ENCODE measurements around the gene FOSB. TPM values are rescaled to one million over a fixed set of nuclear protein-coding genes. Genes with fewer than 3 reads are reported as not detected.

Gene FOSB
- total and polyA plus RNA-seq, 2 experiments from 2014 or later: 0.55 to 1.9 TPM

GRCh38 chr19:45419895-45420294 is 47.9 kb upstream of the FOSB start (continued):
- TF ChIP-seq, protein P1, sequence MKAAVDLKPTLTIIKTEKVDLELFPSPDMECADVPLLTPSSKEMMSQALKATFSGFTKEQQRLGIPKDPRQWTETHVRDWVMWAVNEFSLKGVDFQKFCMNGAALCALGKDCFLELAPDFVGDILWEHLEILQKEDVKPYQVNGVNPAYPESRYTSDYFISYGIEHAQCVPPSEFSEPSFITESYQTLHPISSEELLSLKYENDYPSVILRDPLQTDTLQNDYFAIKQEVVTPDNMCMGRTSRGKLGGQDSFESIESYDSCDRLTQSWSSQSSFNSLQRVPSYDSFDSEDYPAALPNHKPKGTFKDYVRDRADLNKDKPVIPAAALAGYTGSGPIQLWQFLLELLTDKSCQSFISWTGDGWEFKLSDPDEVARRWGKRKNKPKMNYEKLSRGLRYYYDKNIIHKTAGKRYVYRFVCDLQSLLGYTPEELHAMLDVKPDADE (IDR thresholded peaks at IDR 0.05): no peak
- TF ChIP-seq JUNB (IDR thresholded peaks at IDR 0.05; ENCODE audit: unreplicated experiment) (no peak), POLR2AphosphoS5 (IDR thresholded peaks at IDR 0.05; ENCODE audit: low read depth) (no peak)

DNA sequence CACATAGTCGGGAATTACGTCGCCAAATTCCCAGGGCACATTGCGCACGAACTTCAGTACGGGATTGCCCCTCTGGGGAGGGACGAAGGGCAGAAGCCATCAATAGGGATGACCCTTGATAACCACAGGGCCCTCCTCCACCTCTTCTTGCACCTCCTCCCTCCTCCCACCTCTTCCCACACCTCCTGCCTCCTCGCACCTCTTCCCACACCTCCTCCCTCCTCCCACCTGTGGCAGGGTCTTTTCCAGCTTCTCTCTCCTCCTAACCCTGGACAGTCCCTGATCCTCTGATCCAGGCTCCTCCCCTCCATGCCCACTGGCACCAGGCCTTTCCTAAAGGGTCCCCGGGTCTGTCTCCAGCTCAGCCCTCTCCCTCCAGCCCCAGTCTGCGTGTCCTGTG is 47.4 kb upstream of the FOSB start:
- peaks cover 9% of the 10 kb centered on the region; the same call in 1 of the 2 replicates for H3F3A ChIP-seq (replicated peaks; ENCODE audit: low read depth)
- Mint-ChIP-seq H3K36me3 (ENCODE audit: low read depth) (peaks cover 33% of the 10 kb centered on the region), H3K27me3 (ENCODE audit: insufficient read depth, low read depth, poor library complexity) (peaks cover 13% of the 10 kb centered on the region), H3K27ac (no peak overlapping the region), H3K4me1 (peaks cover 19% of the 10 kb centered on the region), H3K9me3 (no peaks in the 10 kb centered on the region; the same call in 2 of the 3 replicates), H3K4me3 (no peak overlapping the region)
- no peak overlapping the region for H3K4me3 ChIP-seq
- no peak for ATAC-seq
- H3K79me2 ChIP-seq (replicated peaks; ENCODE audit: insufficient read depth): peaks cover 5% of the 10 kb centered on the region; the same call in 1 of the 2 replicates
- peaks cover 2% of the 10 kb centered on the region; the same call in 1 of the 2 replicates for H4K20me1 ChIP-seq (replicated peaks; ENCODE audit: insufficient read depth)
- H2AFZ ChIP-seq: no peak overlapping the region
- H3K27ac ChIP-seq (ENCODE audit: low read depth): no peak overlapping the region
- peaks cover 13% of the 10 kb centered on the region; the same call in 1 of the 2 replicates for H3K4me1 ChIP-seq (ENCODE audit: insufficient read depth)
- no peaks in the 10 kb centered on the region; the same call in 1 of the 2 replicates for H3K36me3 ChIP-seq (ENCODE audit: insufficient read depth)
- H3K4me2 ChIP-seq: no peak overlapping the region
- no peaks in the 10 kb centered on the region for H3K27me3 ChIP-seq (ENCODE audit: insufficient read depth)
- DNase-seq (ENCODE audit: low spot score): no peak
- H3K9me2 ChIP-seq (ENCODE audit: insufficient read depth): no peaks in the 10 kb centered on the region
- no peak for TF ChIP-seq STAT1 (IDR thresholded peaks at IDR 0.05; ENCODE audit: unreplicated experiment)
- no peak for TF ChIP-seq CTCF (conservative IDR thresholded peaks at IDR 0.05; ENCODE audit: low read depth in 2 of 2)
- no peak for TF ChIP-seq EZH2phosphoT487 (IDR thresholded peaks at IDR 0.05; ENCODE audit: unreplicated experiment)
- no peak for TF ChIP-seq EZH2 (IDR thresholded peaks at IDR 0.05; ENCODE audit: low read depth, unreplicated experiment)
- TF ChIP-seq NANOG (IDR thresholded peaks at IDR 0.05; ENCODE audit: borderline replicate concordance): no peak
- TF ChIP-seq REST (IDR thresholded peaks at IDR 0.05; ENCODE audit: unreplicated experiment): no peak
- TF ChIP-seq, protein P2, sequence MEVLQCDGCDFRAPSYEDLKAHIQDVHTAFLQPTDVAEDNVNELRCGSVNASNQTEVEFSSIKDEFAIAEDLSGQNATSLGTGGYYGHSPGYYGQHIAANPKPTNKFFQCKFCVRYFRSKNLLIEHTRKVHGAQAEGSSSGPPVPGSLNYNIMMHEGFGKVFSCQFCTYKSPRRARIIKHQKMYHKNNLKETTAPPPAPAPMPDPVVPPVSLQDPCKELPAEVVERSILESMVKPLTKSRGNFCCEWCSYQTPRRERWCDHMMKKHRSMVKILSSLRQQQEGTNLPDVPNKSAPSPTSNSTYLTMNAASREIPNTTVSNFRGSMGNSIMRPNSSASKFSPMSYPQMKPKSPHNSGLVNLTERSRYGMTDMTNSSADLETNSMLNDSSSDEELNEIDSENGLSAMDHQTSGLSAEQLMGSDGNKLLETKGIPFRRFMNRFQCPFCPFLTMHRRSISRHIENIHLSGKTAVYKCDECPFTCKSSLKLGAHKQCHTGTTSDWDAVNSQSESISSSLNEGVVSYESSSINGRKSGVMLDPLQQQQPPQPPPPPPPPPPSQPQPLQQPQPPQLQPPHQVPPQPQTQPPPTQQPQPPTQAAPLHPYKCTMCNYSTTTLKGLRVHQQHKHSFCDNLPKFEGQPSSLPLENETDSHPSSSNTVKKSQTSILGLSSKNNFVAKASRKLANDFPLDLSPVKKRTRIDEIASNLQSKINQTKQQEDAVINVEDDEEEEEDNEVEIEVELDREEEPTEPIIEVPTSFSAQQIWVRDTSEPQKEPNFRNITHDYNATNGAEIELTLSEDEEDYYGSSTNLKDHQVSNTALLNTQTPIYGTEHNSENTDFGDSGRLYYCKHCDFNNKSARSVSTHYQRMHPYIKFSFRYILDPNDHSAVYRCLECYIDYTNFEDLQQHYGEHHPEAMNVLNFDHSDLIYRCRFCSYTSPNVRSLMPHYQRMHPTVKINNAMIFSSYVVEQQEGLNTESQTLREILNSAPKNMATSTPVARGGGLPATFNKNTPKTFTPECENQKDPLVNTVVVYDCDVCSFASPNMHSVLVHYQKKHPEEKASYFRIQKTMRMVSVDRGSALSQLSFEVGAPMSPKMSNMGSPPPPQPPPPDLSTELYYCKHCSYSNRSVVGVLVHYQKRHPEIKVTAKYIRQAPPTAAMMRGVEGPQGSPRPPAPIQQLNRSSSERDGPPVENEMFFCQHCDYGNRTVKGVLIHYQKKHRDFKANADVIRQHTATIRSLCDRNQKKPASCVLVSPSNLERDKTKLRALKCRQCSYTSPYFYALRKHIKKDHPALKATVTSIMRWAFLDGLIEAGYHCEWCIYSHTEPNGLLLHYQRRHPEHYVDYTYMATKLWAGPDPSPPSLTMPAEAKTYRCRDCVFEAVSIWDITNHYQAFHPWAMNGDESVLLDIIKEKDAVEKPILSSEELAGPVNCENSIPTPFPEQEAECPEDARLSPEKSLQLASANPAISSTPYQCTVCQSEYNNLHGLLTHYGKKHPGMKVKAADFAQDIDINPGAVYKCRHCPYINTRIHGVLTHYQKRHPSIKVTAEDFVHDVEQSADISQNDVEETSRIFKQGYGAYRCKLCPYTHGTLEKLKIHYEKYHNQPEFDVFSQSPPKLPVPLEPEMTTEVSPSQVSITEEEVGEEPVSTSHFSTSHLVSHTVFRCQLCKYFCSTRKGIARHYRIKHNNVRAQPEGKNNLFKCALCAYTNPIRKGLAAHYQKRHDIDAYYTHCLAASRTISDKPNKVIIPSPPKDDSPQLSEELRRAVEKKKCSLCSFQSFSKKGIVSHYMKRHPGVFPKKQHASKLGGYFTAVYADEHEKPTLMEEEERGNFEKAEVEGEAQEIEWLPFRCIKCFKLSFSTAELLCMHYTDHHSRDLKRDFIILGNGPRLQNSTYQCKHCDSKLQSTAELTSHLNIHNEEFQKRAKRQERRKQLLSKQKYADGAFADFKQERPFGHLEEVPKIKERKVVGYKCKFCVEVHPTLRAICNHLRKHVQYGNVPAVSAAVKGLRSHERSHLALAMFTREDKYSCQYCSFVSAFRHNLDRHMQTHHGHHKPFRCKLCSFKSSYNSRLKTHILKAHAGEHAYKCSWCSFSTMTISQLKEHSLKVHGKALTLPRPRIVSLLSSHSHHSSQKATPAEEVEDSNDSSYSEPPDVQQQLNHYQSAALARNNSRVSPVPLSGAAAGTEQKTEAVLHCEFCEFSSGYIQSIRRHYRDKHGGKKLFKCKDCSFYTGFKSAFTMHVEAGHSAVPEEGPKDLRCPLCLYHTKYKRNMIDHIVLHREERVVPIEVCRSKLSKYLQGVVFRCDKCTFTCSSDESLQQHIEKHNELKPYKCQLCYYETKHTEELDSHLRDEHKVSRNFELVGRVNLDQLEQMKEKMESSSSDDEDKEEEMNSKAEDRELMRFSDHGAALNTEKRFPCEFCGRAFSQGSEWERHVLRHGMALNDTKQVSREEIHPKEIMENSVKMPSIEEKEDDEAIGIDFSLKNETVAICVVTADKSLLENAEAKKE (CRISPR knock-in tag; IDR thresholded peaks at IDR 0.05): no peak
- TF ChIP-seq, protein P1 (IDR thresholded peaks at IDR 0.05): no peak
- TF ChIP-seq ZNF331 (CRISPR knock-in tag; IDR thresholded peaks at IDR 0.05; ENCODE audit: low read depth): no peak

All from GM23338 (cell line).